ENCODE data around the gene LYPLAL1. TPM values are rescaled to one million over a fixed set of nuclear protein-coding genes. Genes with fewer than 3 reads are reported as not detected.

Gene LYPLAL1
- total and polyA plus RNA-seq, 10 donors: 13.6 to 42.5 (median 28.8) TPM

- H3K27ac ChIP-seq: no peak overlapping the region
- H3K4me3 ChIP-seq: no peak overlapping the region
- no peak for DNase-seq
- 85 to 97% (median 90%) methylated on average over 1 of the region's 1 CpG for WGBS, 5 donors
- TF ChIP-seq CTCF (IDR thresholded peaks at IDR 0.05 in 8 of 11, conservative IDR thresholded peaks at IDR 0.05 in 3 of 11) (no peak), POLR2A (IDR thresholded peaks at IDR 0.05) (no peak), POLR2AphosphoS5 (IDR thresholded peaks at IDR 0.05) (no peak)
- no peaks in the 10 kb centered on the region for H3K27me3 ChIP-seq (replicated peaks in 1 of 7)
- no peaks in the 10 kb centered on the region for H3K9me3 ChIP-seq
- H3K4me1 ChIP-seq: peaks cover 11 to 35% (median 25%) of the 10 kb centered on the region in 6 donors
- intact Hi-C loops (cut with DNase I; ENCODE audit: low total_unique reads): no loop called here
- no peaks in the 10 kb centered on the region for H3K36me3 ChIP-seq
Measured at GRCh38 chr1:219171192-219171935, 2.3 kb upstream of the LYPLAL1 start.

GRCh38 chr1:219172821-219173220, 857 bp upstream of the LYPLAL1 start:
- no peaks in the 10 kb centered on the region for H3K9me3 ChIP-seq
- intact Hi-C loops (cut with DNase I; ENCODE audit: low total_unique reads): no loop called here

GRCh38 chr1:219173434-219173757, 282 bp upstream of the LYPLAL1 start:
- WGBS, 5 donors: 35 to 53% (median 38%) methylated on average over 6 of the region's 6 CpGs

More at GRCh38 chr1:219172821-219173220, 857 bp upstream of the LYPLAL1 start:
- Histone ChIP-seq H3K4me3 (peak overlapping the region in 1 of 8 donors; percentile 80), H3K27ac (peak overlapping the region in 3 of 8 donors; percentile 81 to 92 (median 91)), H3K27me3 (replicated peaks in 1 of 7) (no peaks in the 10 kb centered on the region), H3K36me3 (no peaks in the 10 kb centered on the region), H3K4me1 (peaks cover 11 to 48% (median 30%) of the 10 kb centered on the region in 6 donors)
- WGBS, 5 donors: 95 to 98% (median 97%) methylated on average over 2 of the region's 2 CpGs
- no peak for TF ChIP-seq POLR2A (IDR thresholded peaks at IDR 0.05)
- no peak for TF ChIP-seq POLR2AphosphoS5 (IDR thresholded peaks at IDR 0.05)
- TF ChIP-seq CTCF (IDR thresholded peaks at IDR 0.05 in 8 of 11, conservative IDR thresholded peaks at IDR 0.05 in 3 of 11): no peak
- no peak for DNase-seq

More at GRCh38 chr1:219173434-219173757, 282 bp upstream of the LYPLAL1 start:
- TF ChIP-seq POLR2AphosphoS5 (IDR thresholded peaks at IDR 0.05): no peak
- TF ChIP-seq POLR2A (IDR thresholded peaks at IDR 0.05): no peak
- TF ChIP-seq CTCF (IDR thresholded peaks at IDR 0.05 in 8 of 11, conservative IDR thresholded peaks at IDR 0.05 in 3 of 11): no peak
- Histone ChIP-seq H3K36me3 (no peaks in the 10 kb centered on the region), H3K27ac (peak overlapping the region; percentile 81 to 92 (median 92)), H3K4me1 (peaks cover 11 to 54% (median 30%) of the 10 kb centered on the region in 6 donors), H3K9me3 (no peaks in the 10 kb centered on the region), H3K4me3 (peak overlapping the region; percentile 59 to 88 (median 72)), H3K27me3 (replicated peaks in 1 of 7) (no peaks in the 10 kb centered on the region)
- intact Hi-C loops (cut with DNase I; ENCODE audit: low total_unique reads): no loop called here
- DNase-seq: no peak
